IMR-90 (cell line): ENCODE results near the gene LAMB1. TPM values are rescaled to one million over a fixed set of nuclear protein-coding genes. Genes with fewer than 3 reads are reported as not detected.

Experiments used
- ATAC-seq: fragments of 200-7000 bp; cut with Tn5 transposase; 2 replicates; pipeline ENCODE4 v1.9.1; 2020; ENCODE audit warnings: low read depth, mild to moderate bottlenecking, moderate library complexity
- BruUV-seq: library from RNA; stranded (reverse); fragments of 400-500 nt; replicated peaks from 2 replicates; lab custom pipeline; 2021; lab: Mats Ljungman, UMichigan
- CTCF ChIA-PET: fragments of 300-600 bp; formaldehyde crosslinking; extraction: SDS; loops from one replicate; lab custom pipeline; 2021; ENCODE audit warnings: antibody characterized with exemption; lab: Yijun Ruan, JAX
- POLR2A ChIA-PET: fragments of 300-600 bp; sonication (Branson Sonifier 250); formaldehyde crosslinking; loops from one replicate; lab custom pipeline; 2022; ENCODE audit warnings: antibody characterized with exemption; ENCODE audit not compliant: unreplicated experiment; lab: Charles Lee
- DNase-seq: peaks from one replicate; pipeline ENCODE4 v3.0.0; 2013
- H2AFZ ChIP-seq: replicated peaks from 2 replicates; pipeline ENCODE3; 2013; ENCODE audit warnings: low read length, mild to moderate bottlenecking; ENCODE audit not compliant: poor library complexity
- H2AK5ac ChIP-seq: 2 replicates; pipeline ENCODE4 v1.6.1; 2013; ENCODE audit warnings: low read depth, low read length, inconsistent platforms
- H2AK9ac ChIP-seq: replicated peaks from 2 replicates; pipeline ENCODE3; 2013; ENCODE audit warnings: mild to moderate bottlenecking, low read depth, low read length, moderate library complexity; ENCODE audit not compliant: poor library complexity
- H2BK120ac ChIP-seq: 2 replicates; pipeline ENCODE4 v1.6.1; 2013; ENCODE audit warnings: low read depth, low read length, inconsistent platforms
- H2BK15ac ChIP-seq: 3 replicates; pipeline ENCODE4 v1.6.1; 2013; ENCODE audit warnings: low read depth, low read length, inconsistent platforms
- H2BK20ac ChIP-seq: 2 replicates; pipeline ENCODE4 v1.6.1; 2013; ENCODE audit warnings: low read depth, mild to moderate bottlenecking, inconsistent platforms, low read length, moderate library complexity
- H2BK5ac ChIP-seq: 2 replicates; pipeline ENCODE4 v1.6.1; 2013; ENCODE audit warnings: mild to moderate bottlenecking, low read depth, low read length, inconsistent platforms; ENCODE audit not compliant: poor library complexity, severe bottlenecking
- H3K14ac ChIP-seq: replicated peaks from 2 replicates; pipeline ENCODE4 v1.6.1; 2013; ENCODE audit warnings: low read depth, low read length, inconsistent platforms
- H3K18ac ChIP-seq: 2 replicates; pipeline ENCODE4 v1.6.1; 2013; ENCODE audit warnings: low read depth, low read length, control low read depth
- H3K23ac ChIP-seq: 2 replicates; pipeline ENCODE4 v1.6.1; 2013; ENCODE audit warnings: low read depth, low read length, inconsistent platforms
- H3K27ac ChIP-seq: 2 replicates; pipeline ENCODE4 v1.5.1; 2013; ENCODE audit warnings: mild to moderate bottlenecking, control low read depth, low read length; ENCODE audit not compliant: insufficient read depth
- H3K27me3 ChIP-seq: 2 replicates; pipeline ENCODE4 v1.6.1; 2013; ENCODE audit warnings: low read length; ENCODE audit not compliant: control insufficient read depth, insufficient read depth
- H3K36me3 ChIP-seq: 2 replicates; pipeline ENCODE4 v1.6.1; 2013; ENCODE audit warnings: low read length, mixed read lengths; ENCODE audit not compliant: control insufficient read depth, insufficient read depth
- H3K4ac ChIP-seq: 2 replicates; pipeline ENCODE4 v1.6.1; 2013; ENCODE audit warnings: low read depth, low read length, inconsistent platforms
- H3K4me1 ChIP-seq: 2 replicates; pipeline ENCODE4 v1.6.1; 2013; ENCODE audit warnings: low read length, mixed read lengths; ENCODE audit not compliant: control insufficient read depth, insufficient read depth
- H3K4me2 ChIP-seq: 2 replicates; pipeline ENCODE4 v1.6.1; 2013; ENCODE audit warnings: low read depth, mild to moderate bottlenecking, control low read depth, low read length, moderate library complexity
- H3K4me3 ChIP-seq: 2 replicates; pipeline ENCODE4 v1.5.1; 2013; ENCODE audit warnings: low read depth, mild to moderate bottlenecking, control low read depth, low read length, moderate library complexity; ENCODE audit not compliant: insufficient read depth
- H3K56ac ChIP-seq: 2 replicates; pipeline ENCODE4 v1.6.1; 2013; ENCODE audit warnings: low read length, inconsistent platforms; ENCODE audit not compliant: insufficient read depth; ENCODE audit errors: extremely low read depth
- H3K79me1 ChIP-seq, 2 experiments: 2 replicates each; pipeline ENCODE4 v1.6.1; 2013; ENCODE audit warnings: low read length in 2 of 2, inconsistent platforms in 1 of 2, low read depth in 1 of 2
- H3K9ac ChIP-seq: 2 replicates; pipeline ENCODE4 v1.6.1; 2013; ENCODE audit warnings: low read depth, low read length, control low read depth
- H3K9me1 ChIP-seq: 2 replicates; pipeline ENCODE4 v1.6.1; 2013; ENCODE audit warnings: low read length, inconsistent platforms; ENCODE audit not compliant: insufficient read depth
- H3K9me3 ChIP-seq: 2 replicates; pipeline ENCODE4 v1.6.1; 2013; ENCODE audit warnings: low read length; ENCODE audit not compliant: control insufficient read depth, insufficient read depth
- H4K20me1 ChIP-seq: 2 replicates; pipeline ENCODE4 v1.6.1; 2013; ENCODE audit warnings: low read length, inconsistent platforms; ENCODE audit not compliant: insufficient read depth
- H4K5ac ChIP-seq: 2 replicates; pipeline ENCODE4 v1.6.1; 2013; ENCODE audit warnings: mild to moderate bottlenecking, low read depth, low read length, control low read depth
- H4K8ac ChIP-seq, 2 experiments: 2 replicates each; pipeline ENCODE4 v1.6.1; 2013; ENCODE audit warnings: low read depth in 2 of 2, low read length in 2 of 2, control low read depth in 1 of 2, inconsistent platforms in 1 of 2
- H4K91ac ChIP-seq: 2 replicates; pipeline ENCODE4 v1.6.1; 2013; ENCODE audit warnings: low read depth, low read length, inconsistent platforms; ENCODE audit not compliant: insufficient read depth
- BHLHE40 ChIP-seq: fragments of 150-350 bp; IDR thresholded peaks from 2 replicates; pipeline ENCODE4 v1.6.1; 2016; ENCODE audit warnings: mild to moderate bottlenecking, low read depth, low read length
- CEBPB ChIP-seq: IDR thresholded peaks from 2 replicates; pipeline ENCODE4 v1.6.1; 2012; ENCODE audit warnings: low read depth, low read length, improper control_type of control experiment
- CHD1 ChIP-seq: IDR thresholded peaks from 2 replicates; pipeline ENCODE4 v1.6.1; 2012; ENCODE audit warnings: low read depth, low read length, improper control_type of control experiment
- FOS ChIP-seq: fragments of 150-350 bp; IDR thresholded peaks from 2 replicates; pipeline ENCODE4 v1.6.1; 2016; ENCODE audit warnings: low read depth, low read length
- MAFK ChIP-seq: IDR thresholded peaks from 2 replicates; pipeline ENCODE4 v1.6.1; 2012; ENCODE audit warnings: low read depth, low read length, improper control_type of control experiment
- MAZ ChIP-seq: IDR thresholded peaks from 2 replicates; pipeline ENCODE4 v1.6.1; 2012; ENCODE audit warnings: low read depth, mild to moderate bottlenecking, low read length, improper control_type of control experiment, moderate library complexity, borderline replicate concordance
- MXI1 ChIP-seq: IDR thresholded peaks from 2 replicates; pipeline ENCODE4 v1.6.1; 2012; ENCODE audit warnings: low read depth, mild to moderate bottlenecking, low read length, moderate library complexity, borderline replicate concordance
- NFE2L2 ChIP-seq: fragments of 150-350 bp; IDR thresholded peaks from 2 replicates; pipeline ENCODE4 v1.6.1; 2016; ENCODE audit warnings: low read depth, mild to moderate bottlenecking, low read length
- POLR2A ChIP-seq: IDR thresholded peaks from 2 replicates; pipeline ENCODE4 v1.6.1; 2012; ENCODE audit warnings: mild to moderate bottlenecking, low read depth, low read length
- RAD21 ChIP-seq: IDR thresholded peaks from 2 replicates; pipeline ENCODE4 v1.6.1; 2012; ENCODE audit warnings: low read length, improper control_type of control experiment
- RCOR1 ChIP-seq: IDR thresholded peaks from 2 replicates; pipeline ENCODE4 v1.6.1; 2012; ENCODE audit warnings: mild to moderate bottlenecking, low read length, improper control_type of control experiment; ENCODE audit not compliant: insufficient replicate concordance
- RFX5 ChIP-seq: IDR thresholded peaks from 2 replicates; pipeline ENCODE4 v1.8.0; 2012; ENCODE audit warnings: low read depth, mild to moderate bottlenecking, low read length, moderate library complexity
- WGBS, 2 experiments: methylation state at CpG; one replicate each; pipeline versions ENCODE4 v1.1.5 to v1.1.7; 2013; ENCODE audit warnings: missing lambda C conversion rate in 2 of 2; ENCODE audit not compliant: insufficient read length in 1 of 2; ENCODE audit errors: extremely low coverage in 2 of 2; 5-methylcytosine and 5-hydroxymethylcytosine counted together
- dilution Hi-C: fragments of 300-500 bp; cut with HindIII; formaldehyde crosslinking; loops from one replicate; pipeline ENCODE4 v1.14.3; 2018; ENCODE audit warnings: low sequenced_read_pairs; ENCODE audit not compliant: unreplicated experiment
- in situ Hi-C: fragments of 300-500 bp; cut with MboI; formaldehyde crosslinking; loops from 3 replicates; pipeline ENCODE4 v1.14.3; 2019; ENCODE audit warnings: low sequenced_read_pairs, inconsistent platforms, mixed read lengths
- intact Hi-C: fragments of 100-400 bp; cut with micrococcal nuclease; formaldehyde crosslinking; loops from 2 replicates; pipeline ENCODE4 v1.10.0; 2022
- polyA plus RNA-seq, 3 experiments: library from polyadenylated mRNA; depleted of rRNA; stranded (reverse); fragments of >200 nt; gene quantifications; 2 replicates each; pipeline ENCODE4 v1.2.3, GENCODE V29; 2012; ENCODE audit warnings: low replicate concordance in 1 of 3
- total RNA-seq: library from RNA; depleted of rRNA; stranded (reverse); fragments of >200 nt; gene quantifications from 2 replicates; pipeline ENCODE4 v1.2.3, GENCODE V29; 2012
- TF ChIP-seq, protein P1 (sequence below): fragments of 150-350 bp; IDR thresholded peaks from 2 replicates; pipeline ENCODE4 v1.6.1; 2017; ENCODE audit warnings: mild to moderate bottlenecking, antibody characterized with exemption, low read length, low read depth
- TF ChIP-seq, protein P2 (sequence below): fragments of 150-350 bp; IDR thresholded peaks from 2 replicates; pipeline ENCODE4 v1.6.1; 2016; ENCODE audit warnings: low read depth, mild to moderate bottlenecking, low read length, moderate library complexity, borderline replicate concordance

The LAMB1 gene
- total and polyA plus RNA-seq, 2 of the 4 experiments (the other 2 are of a cell fraction): 114 to 117 TPM

GRCh38 chr7:107931740-107932515 lies 71.0 kb downstream of the LAMB1 start:
- H3K27ac ChIP-seq: no peak overlapping the region
- no peak overlapping the region for H2BK5ac ChIP-seq
- no peaks in the 10 kb centered on the region for H3K27me3 ChIP-seq
- no peak for TF ChIP-seq MAFK
- TF ChIP-seq, protein P1, sequence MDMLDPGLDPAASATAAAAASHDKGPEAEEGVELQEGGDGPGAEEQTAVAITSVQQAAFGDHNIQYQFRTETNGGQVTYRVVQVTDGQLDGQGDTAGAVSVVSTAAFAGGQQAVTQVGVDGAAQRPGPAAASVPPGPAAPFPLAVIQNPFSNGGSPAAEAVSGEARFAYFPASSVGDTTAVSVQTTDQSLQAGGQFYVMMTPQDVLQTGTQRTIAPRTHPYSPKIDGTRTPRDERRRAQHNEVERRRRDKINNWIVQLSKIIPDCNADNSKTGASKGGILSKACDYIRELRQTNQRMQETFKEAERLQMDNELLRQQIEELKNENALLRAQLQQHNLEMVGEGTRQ: no peak
- no peak for TF ChIP-seq RAD21
- no peak for TF ChIP-seq POLR2A
- TF ChIP-seq CHD1: no peak
- TF ChIP-seq, protein P2, sequence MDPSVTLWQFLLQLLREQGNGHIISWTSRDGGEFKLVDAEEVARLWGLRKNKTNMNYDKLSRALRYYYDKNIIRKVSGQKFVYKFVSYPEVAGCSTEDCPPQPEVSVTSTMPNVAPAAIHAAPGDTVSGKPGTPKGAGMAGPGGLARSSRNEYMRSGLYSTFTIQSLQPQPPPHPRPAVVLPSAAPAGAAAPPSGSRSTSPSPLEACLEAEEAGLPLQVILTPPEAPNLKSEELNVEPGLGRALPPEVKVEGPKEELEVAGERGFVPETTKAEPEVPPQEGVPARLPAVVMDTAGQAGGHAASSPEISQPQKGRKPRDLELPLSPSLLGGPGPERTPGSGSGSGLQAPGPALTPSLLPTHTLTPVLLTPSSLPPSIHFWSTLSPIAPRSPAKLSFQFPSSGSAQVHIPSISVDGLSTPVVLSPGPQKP: no peak
- no peak for TF ChIP-seq NFE2L2
- no peak for TF ChIP-seq BHLHE40
- no peak for TF ChIP-seq MAZ
- TF ChIP-seq CEBPB: no peak
- TF ChIP-seq FOS: no peak
- no peak for TF ChIP-seq RCOR1
- TF ChIP-seq MXI1: no peak
- TF ChIP-seq RFX5: no peak
- H2BK120ac ChIP-seq: no peak overlapping the region
- dilution Hi-C loops (no loop called here), intact Hi-C loops (no loop called here), in situ Hi-C loops (no loop called here)
- no peak overlapping the region for H3K14ac ChIP-seq
- no peak overlapping the region for H3K4ac ChIP-seq
- H2BK15ac ChIP-seq: no peak overlapping the region
- 0 out of 2 replicates have a peak, but pooled peaks cover 4% of the 10 kb centered on the region for H4K20me1 ChIP-seq
- peaks cover 8% of the 10 kb centered on the region for H3K4me1 ChIP-seq
- no peak overlapping the region for H2BK20ac ChIP-seq
- no TSS peak for BruUV-seq
- H2AK5ac ChIP-seq: no peak overlapping the region
- ChIA-PET POLR2A (interaction anchor here (0.7 kb wide), 1 partner anchor 162 kb away, joined by 3 read pairs; no protein-coding TSS in a partner anchor), CTCF (interaction anchor here (1.2 kb wide), 1 partner anchor 12 kb away, joined by 3 read pairs; no protein-coding TSS in a partner anchor)
- H3K4me3 ChIP-seq: no peak overlapping the region
- H3K9me3 ChIP-seq: no peaks in the 10 kb centered on the region
- WGBS, 2 experiments: no CpG with 5 or more reads among the region's 5 CpGs
- H3K56ac ChIP-seq: no peak overlapping the region
- H2AK9ac ChIP-seq: no peak overlapping the region
- H3K4me2 ChIP-seq: no peak overlapping the region
- DNase-seq: no peak
- no peak overlapping the region for H4K5ac ChIP-seq
- peaks cover 3 to 21% of the 10 kb centered on the region in 2 experiments; a peak in 2 of 4 replicates for H3K79me1 ChIP-seq
- no peak overlapping the region for H4K8ac ChIP-seq
- no peak overlapping the region for H3K18ac ChIP-seq
- H3K36me3 ChIP-seq: peaks cover 51% of the 10 kb centered on the region
- no peak overlapping the region for H3K23ac ChIP-seq
- no peak overlapping the region for H4K91ac ChIP-seq
- no peak overlapping the region for H3K9ac ChIP-seq
- no peak overlapping the region for H2AFZ ChIP-seq
- H3K9me1 ChIP-seq: peaks cover 11% of the 10 kb centered on the region
- no peak for ATAC-seq
